Lung (tissue), 12 donors: ENCODE data around the gene PDXK. TPM values are rescaled to one million over a fixed set of nuclear protein-coding genes. Genes with fewer than 3 reads are reported as not detected.

ENCODE experiments used
- ATAC-seq: fragments of 200-7000 bp; cut with Tn5 transposase; one replicate; pipeline ENCODE4 v1.9.1; 2020; ENCODE audit warnings: moderate number of reproducible peaks; ENCODE audit not compliant: insufficient read depth, low FRiP score
- DNase-seq, 3 donors: peaks; one replicate each; pipeline ENCODE4 v3.0.0-alpha.2; 2013 to 2017
- H3K27ac ChIP-seq, 2 donors: one replicate each; pipeline ENCODE4 v1.5.1; 2013; ENCODE audit warnings: mild to moderate bottlenecking in 2 of 2, moderate library complexity in 2 of 2, control low read depth in 1 of 2, inconsistent platforms in 1 of 2, low read depth in 1 of 2, low read length in 1 of 2
- H3K27me3 ChIP-seq, 3 donors: one replicate each; pipeline ENCODE4 v1.5.1; 2013; ENCODE audit warnings: low read length in 2 of 3; ENCODE audit not compliant: control insufficient read depth in 3 of 3, insufficient read depth in 3 of 3
- H3K36me3 ChIP-seq, 4 donors: one replicate each; pipeline ENCODE4 v1.5.1; 2013; ENCODE audit warnings: low read length in 4 of 4, mild to moderate bottlenecking in 1 of 4, moderate library complexity in 1 of 4; ENCODE audit not compliant: control insufficient read depth in 4 of 4, insufficient read depth in 4 of 4
- H3K4me1 ChIP-seq, 5 donors: one replicate each; pipeline ENCODE4 v1.5.1; 2013; ENCODE audit warnings: low read length in 5 of 5, mild to moderate bottlenecking in 2 of 5, moderate library complexity in 1 of 5; ENCODE audit not compliant: control insufficient read depth in 5 of 5, insufficient read depth in 5 of 5
- H3K4me3 ChIP-seq: one replicate; pipeline ENCODE4 v1.5.1; 2013; ENCODE audit warnings: mild to moderate bottlenecking, control low read depth, moderate library complexity
- H3K9ac ChIP-seq, 2 donors: one replicate each; pipeline ENCODE4 v1.5.1; 2013; ENCODE audit warnings: low read length in 2 of 2, control low read depth in 1 of 2; ENCODE audit not compliant: insufficient read depth in 1 of 2
- H3K9me3 ChIP-seq, 4 donors: one replicate each; pipeline ENCODE4 v1.5.1; 2013; ENCODE audit warnings: low read length in 3 of 4, mild to moderate bottlenecking in 1 of 4, moderate library complexity in 1 of 4; ENCODE audit not compliant: control insufficient read depth in 4 of 4, insufficient read depth in 3 of 4
- CTCF ChIP-seq: IDR thresholded peaks from 2 replicates; pipeline ENCODE4 v1.5.1; 2012; ENCODE audit warnings: mild to moderate bottlenecking; ENCODE audit errors: control extremely low read depth, extremely low read depth
- WGBS, 2 donors: extraction: QIAGEN DNeasy Blood & Tissue Kit; methylation state at CpG; one replicate each; pipeline ENCODE4 v1.1.7; 2013; 5-methylcytosine and 5-hydroxymethylcytosine counted together
- polyA plus RNA-seq, 2 donors: library from polyadenylated mRNA; stranded (reverse); fragments of 200-250 nt; gene quantifications; one replicate each; pipeline ENCODE4 v1.2.1, GENCODE V29; 2013
- total RNA-seq, 2 donors: library from RNA; depleted of rRNA in 1 of 2; stranded (reverse); fragments of >200 nt in 1 of 2; gene quantifications; one replicate each; pipeline ENCODE4 v1.2.1, GENCODE V29; 2014 to 2021
- donor health status: control.
- donor health status: control.
- donor health status: Bipolar disorder and iron deficiency.
- donor health status: healthy.
- donor health status: DM: yes; HTN: yes; CAD: no.

The PDXK gene
- total and polyA plus RNA-seq, 4 donors, result 62.7 to 276 (median 157) TPM

GRCh38 chr21:43693981-43694380 is 24.9 kb upstream of the PDXK start:
- no peak overlapping the region for H3K9ac ChIP-seq
- H3K27me3 ChIP-seq, result no peaks in the 10 kb centered on the region
- TF ChIP-seq CTCF, result no peak
- 94 to 98% methylated on average over 23 of the region's 23 CpGs for WGBS, 2 donors
- H3K27ac ChIP-seq, result no peak overlapping the region
- H3K4me1 ChIP-seq, result no peaks in the 10 kb centered on the region
- no peak overlapping the region for H3K4me3 ChIP-seq
- no peaks in the 10 kb centered on the region for H3K9me3 ChIP-seq
- peaks cover 11 to 49% (median 19%) of the 10 kb centered on the region in 4 donors for H3K36me3 ChIP-seq
- DNase-seq (no peak), ATAC-seq (no peak)

GRCh38 chr21:43694437-43695079 is 24.4 kb upstream of the PDXK start:
- H3K9ac ChIP-seq, result no peak overlapping the region
- no peaks in the 10 kb centered on the region for H3K9me3 ChIP-seq
- peaks cover 6 to 43% (median 17%) of the 10 kb centered on the region in 4 donors for H3K36me3 ChIP-seq
- H3K27ac ChIP-seq, result no peak overlapping the region
- no peak for DNase-seq
- TF ChIP-seq CTCF, result no peak
- H3K4me3 ChIP-seq, result no peak overlapping the region
- H3K27me3 ChIP-seq, result no peaks in the 10 kb centered on the region
- ATAC-seq, result no peak
- no peaks in the 10 kb centered on the region for H3K4me1 ChIP-seq
- WGBS, 2 donors, result 92 to 95% methylated on average over 27 of the region's 27 CpGs

- H3K27me3 ChIP-seq, result no peaks in the 10 kb centered on the region
- TF ChIP-seq CTCF, result no peak
- DNase-seq (no peak), ATAC-seq (no peak)
- H3K36me3 ChIP-seq, result peaks cover 1 to 29% (median 7%) of the 10 kb centered on the region in 4 donors
- WGBS, 2 donors, result 96% methylated on average over 17 of the region's 17 CpGs
- H3K27ac ChIP-seq, result no peak overlapping the region
- no peaks in the 10 kb centered on the region for H3K9me3 ChIP-seq
- no peak overlapping the region for H3K4me3 ChIP-seq
- no peak overlapping the region for H3K9ac ChIP-seq
- H3K4me1 ChIP-seq, result peaks cover 0 to 2% (median 0%) of the 10 kb centered on the region in 5 donors
Measured at GRCh38 chr21:43696214-43696613, 22.7 kb upstream of the PDXK start.
